Skeletal muscle satellite cell (primary cell): ENCODE measurements around the gene RFK. TPM values are rescaled to one million over a fixed set of nuclear protein-coding genes. Genes with fewer than 3 reads are reported as not detected.
"Not testable (repeated sequence)": the region's sequence is repeated elsewhere in the genome, so short reads cannot be mapped to it uniquely, and the experiment has no call there.

Experiments used
- H3K27me3 ChIP-seq: 2 replicates; pipeline ENCODE4 v1.7.0; 2013; ENCODE audit warnings: low read length; ENCODE audit not compliant: control insufficient read depth, insufficient read depth
- H3K36me3 ChIP-seq: 2 replicates; pipeline ENCODE4 v1.7.0; 2013; ENCODE audit warnings: mild to moderate bottlenecking, control low read depth, low read length; ENCODE audit not compliant: insufficient read depth
- H3K4me1 ChIP-seq: 2 replicates; pipeline ENCODE4 v1.7.0; 2013; ENCODE audit warnings: low read length; ENCODE audit not compliant: control insufficient read depth, insufficient read depth
- H3K4me2 ChIP-seq: 2 replicates; pipeline ENCODE4 v1.7.0; 2013; ENCODE audit warnings: mild to moderate bottlenecking, low read length
- H3K4me3 ChIP-seq: 2 replicates; pipeline ENCODE4 v1.7.0; 2013; ENCODE audit warnings: low read length
- H3K9ac ChIP-seq: 2 replicates; pipeline ENCODE4 v1.7.0; 2013; ENCODE audit warnings: mild to moderate bottlenecking, low read depth, low read length, moderate library complexity
- H3K9me3 ChIP-seq: replicated peaks from 2 replicates; pipeline ENCODE4 v1.7.0; 2013; ENCODE audit warnings: mild to moderate bottlenecking, control low read depth, low read length
- total RNA-seq: library from RNA; depleted of rRNA; stranded (reverse); fragments of >200 nt; gene quantifications from 2 replicates; pipeline ENCODE4 v1.2.3, GENCODE V29; 2012; rRNA removed

Gene RFK
- total RNA-seq: 20.3 and 28.9 TPM in 2 replicates

GRCh38 chr9:76394195-76394959 is at the start of gene RFK:
Gene RFK, minus strand, starts transcription at chr9:76394426. Its CDS starts 255 bp downstream, at chr9:76394171.
- no peaks in the 10 kb centered on the region for H3K9me3 ChIP-seq
- H3K4me1 ChIP-seq: peaks cover 11% of the 10 kb centered on the region
- H3K36me3 ChIP-seq: peaks cover 15% of the 10 kb centered on the region
- peak within 1 kb of the TSS; percentile 92 for H3K9ac ChIP-seq
- peak within 1 kb of the TSS; percentile 98 for H3K4me2 ChIP-seq
- H3K4me3 ChIP-seq: peak within 1 kb of the TSS; percentile 100
- H3K27me3 ChIP-seq: no peaks in the 10 kb centered on the region

- H3K4me3 ChIP-seq: no peak overlapping the region
- no peaks in the 10 kb centered on the region for H3K27me3 ChIP-seq
- no peak overlapping the region for H3K9ac ChIP-seq
- no peak overlapping the region for H3K4me2 ChIP-seq
- no peaks in the 10 kb centered on the region for H3K9me3 ChIP-seq
- peaks cover 23% of the 10 kb centered on the region for H3K4me1 ChIP-seq
- no peaks in the 10 kb centered on the region for H3K36me3 ChIP-seq
Observed at GRCh38 chr9:76443887-76444286, 49.7 kb upstream of the RFK start.

GRCh38 chr9:76441551-76442322 is 47.5 kb upstream of the RFK start:
- Histone ChIP-seq H3K4me2 (peak overlapping the region; percentile 48), H3K9me3 (no peaks in the 10 kb centered on the region), H3K36me3 (no peaks in the 10 kb centered on the region), H3K27me3 (no peaks in the 10 kb centered on the region), H3K4me3 (no peak overlapping the region), H3K4me1 (peaks cover 19% of the 10 kb centered on the region), H3K9ac (no peak overlapping the region)

GRCh38 chr9:76438841-76439588 is 44.8 kb upstream of the RFK start:
- Histone ChIP-seq H3K9me3 (no peaks in the 10 kb centered on the region), H3K4me3 (no peak overlapping the region), H3K27me3 (no peaks in the 10 kb centered on the region), H3K9ac (no peak overlapping the region), H3K36me3 (no peaks in the 10 kb centered on the region), H3K4me1 (peaks cover 22% of the 10 kb centered on the region), H3K4me2 (no peak overlapping the region)

- H3K9me3 ChIP-seq, H3K27me3 ChIP-seq, H3K36me3 ChIP-seq, H3K9ac ChIP-seq, H3K4me3 ChIP-seq, H3K4me2 ChIP-seq: not testable (repeated sequence)
- H3K4me1 ChIP-seq: peaks cover 35% of the 10 kb centered on the region
Observed at GRCh38 chr9:76437017-76437699, 42.9 kb upstream of the RFK start.

- H3K9me3 ChIP-seq, H3K4me3 ChIP-seq, H3K36me3 ChIP-seq, H3K4me2 ChIP-seq, H3K27me3 ChIP-seq, H3K9ac ChIP-seq: not testable (repeated sequence)
- H3K4me1 ChIP-seq: peaks cover 17% of the 10 kb centered on the region
Observed at GRCh38 chr9:76434897-76435296, 40.7 kb upstream of the RFK start.

GRCh38 chr9:76433836-76434235 is 39.6 kb upstream of the RFK start:
- Histone ChIP-seq H3K9me3 (no peaks in the 10 kb centered on the region), H3K36me3 (no peaks in the 10 kb centered on the region), H3K4me3 (no peak overlapping the region), H3K4me1 (peaks cover 17% of the 10 kb centered on the region), H3K9ac (no peak overlapping the region), H3K4me2 (peak overlapping the region; percentile 66), H3K27me3 (no peaks in the 10 kb centered on the region)

GRCh38 chr9:76433406-76433805 is 39.2 kb upstream of the RFK start:
- peaks cover 17% of the 10 kb centered on the region for H3K4me1 ChIP-seq
- H3K4me3 ChIP-seq: no peak overlapping the region
- H3K9ac ChIP-seq: no peak overlapping the region
- H3K36me3 ChIP-seq: no peaks in the 10 kb centered on the region
- H3K27me3 ChIP-seq: no peaks in the 10 kb centered on the region
- peak overlapping the region; percentile 66 for H3K4me2 ChIP-seq
- no peaks in the 10 kb centered on the region for H3K9me3 ChIP-seq

- H3K27me3 ChIP-seq: no peaks in the 10 kb centered on the region
- no peaks in the 10 kb centered on the region for H3K36me3 ChIP-seq
- peaks cover 17% of the 10 kb centered on the region for H3K4me1 ChIP-seq
- H3K9ac ChIP-seq: no peak overlapping the region
- no peak overlapping the region for H3K4me2 ChIP-seq
- H3K4me3 ChIP-seq: no peak overlapping the region
- H3K9me3 ChIP-seq: no peaks in the 10 kb centered on the region
Observed at GRCh38 chr9:76431601-76432000, 37.4 kb upstream of the RFK start.

GRCh38 chr9:76426807-76427419 is 32.7 kb upstream of the RFK start:
- Histone ChIP-seq H3K4me3 (no peak overlapping the region), H3K9ac (no peak overlapping the region)

More at GRCh38 chr9:76426807-76427419, 32.7 kb upstream of the RFK start:
- Histone ChIP-seq H3K27me3 (no peaks in the 10 kb centered on the region), H3K4me2 (no peak overlapping the region), H3K4me1 (no peaks in the 10 kb centered on the region), H3K9me3 (no peaks in the 10 kb centered on the region), H3K36me3 (no peaks in the 10 kb centered on the region)
